Thyroid gland (tissue), 4 donors: Measurements from ENCODE around the gene NLRP2B.

Experiments used
- CTCF ChIP-seq, 6 experiments: fragments of 200-600 bp in 3 of 6; fragments of 450-650 bp in 3 of 6; sonication (generic) in 3 of 6; IDR thresholded peaks; one replicate each; pipeline ENCODE4 v1.5.1; 2016 to 2019; ENCODE audit warnings: antibody characterized with exemption in 6 of 6, mild to moderate bottlenecking in 2 of 6, inconsistent platforms in 1 of 6, moderate library complexity in 1 of 6
- POLR2A ChIP-seq, 2 donors: fragments of 450-650 bp; IDR thresholded peaks; one replicate each; pipeline ENCODE4 v1.6.1; 2017; ENCODE audit warnings: antibody characterized with exemption in 2 of 2, mild to moderate bottlenecking in 2 of 2, moderate library complexity in 1 of 2

- TF ChIP-seq CTCF (IDR thresholded peaks at IDR 0.05), result no peak
- no peak for TF ChIP-seq POLR2A (IDR thresholded peaks at IDR 0.05)
Measured at GRCh38 chrX:57652705-57653104, 27.4 kb downstream of the NLRP2B start.
